ENCODE data around the gene EFCAB14.

DNA sequence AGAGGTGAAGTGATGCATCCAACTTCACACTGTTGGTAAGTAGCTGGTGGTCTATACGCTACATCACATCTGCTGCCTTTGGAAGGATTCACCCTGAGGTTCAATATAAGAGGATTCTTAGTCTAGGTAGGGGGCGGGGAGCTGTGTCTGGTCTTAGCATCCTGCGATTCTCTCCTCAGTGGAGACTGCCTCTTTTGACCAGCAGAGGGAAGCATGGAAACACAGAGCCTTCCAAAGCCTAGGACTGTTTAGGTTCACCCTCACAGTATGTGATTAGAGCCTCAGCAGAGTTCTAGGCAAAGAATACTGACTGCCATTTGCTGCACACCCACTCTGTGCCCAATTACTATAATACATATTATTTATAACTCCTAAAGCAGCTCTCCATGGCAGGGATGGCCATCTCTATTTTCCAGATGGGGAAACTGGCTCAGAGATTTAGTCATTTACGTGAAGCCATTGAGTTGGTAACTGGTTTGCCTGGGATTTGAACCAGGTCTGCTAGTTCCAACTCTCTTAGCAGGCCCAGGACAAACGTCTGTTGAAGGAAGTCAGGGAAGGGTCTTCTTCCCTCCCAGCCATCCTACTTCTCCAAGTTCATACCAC lies 28.9 kb upstream of the EFCAB14 start:
- TF ChIP-seq CTCF (IDR thresholded peaks at IDR 0.05; ENCODE audit: insufficient read depth, low read depth, low read length) (peak; percentile 53), EZH2 (IDR thresholded peaks at IDR 0.05; ENCODE audit: insufficient read depth, low read length) (no peak)
